ENCODE results near the gene LRRC40.

LRRC40 gene

DNA sequence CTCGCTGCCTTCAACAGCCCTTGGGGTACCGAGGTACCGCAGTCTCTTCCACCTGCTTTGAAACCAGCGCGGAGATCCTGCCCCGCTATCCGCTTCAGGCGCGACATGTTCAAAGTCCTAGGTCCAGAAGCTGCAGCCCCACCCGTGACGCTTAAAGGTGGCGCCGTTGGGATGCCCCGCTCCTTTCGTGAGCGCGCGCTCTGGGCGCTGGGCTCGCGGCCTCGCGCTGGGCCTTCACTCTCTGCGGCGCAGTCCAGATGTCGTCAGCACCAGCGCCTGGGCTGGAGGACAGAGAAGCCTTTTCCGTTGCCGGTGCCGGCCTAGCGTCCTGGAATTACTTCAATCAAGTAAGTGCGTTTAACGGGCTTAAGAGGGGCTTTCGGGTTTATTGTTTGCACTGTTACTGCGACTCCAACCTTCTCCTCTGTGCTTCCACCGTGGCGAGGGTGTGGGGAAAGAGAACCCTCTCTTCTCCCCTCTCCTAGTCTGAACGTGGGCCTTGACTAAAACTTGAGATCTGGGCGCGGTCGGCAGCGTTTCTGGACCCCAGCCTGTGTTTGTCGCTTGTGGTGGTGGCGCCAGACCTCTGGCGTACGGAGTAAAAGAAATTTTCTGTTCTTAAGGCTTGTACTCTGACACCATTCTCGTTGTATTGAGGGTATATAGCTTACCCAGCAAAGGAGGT, at the start of gene LRRC40:
Gene LRRC40 (minus strand): TSS at position 146 of the 685 bp plus-strand sequence. CDS start 39 bp downstream, at position 107.
- peak; percentile 96 for DNase-seq (ENCODE audit: low spot score)
- TF ChIP-seq, protein P1, sequence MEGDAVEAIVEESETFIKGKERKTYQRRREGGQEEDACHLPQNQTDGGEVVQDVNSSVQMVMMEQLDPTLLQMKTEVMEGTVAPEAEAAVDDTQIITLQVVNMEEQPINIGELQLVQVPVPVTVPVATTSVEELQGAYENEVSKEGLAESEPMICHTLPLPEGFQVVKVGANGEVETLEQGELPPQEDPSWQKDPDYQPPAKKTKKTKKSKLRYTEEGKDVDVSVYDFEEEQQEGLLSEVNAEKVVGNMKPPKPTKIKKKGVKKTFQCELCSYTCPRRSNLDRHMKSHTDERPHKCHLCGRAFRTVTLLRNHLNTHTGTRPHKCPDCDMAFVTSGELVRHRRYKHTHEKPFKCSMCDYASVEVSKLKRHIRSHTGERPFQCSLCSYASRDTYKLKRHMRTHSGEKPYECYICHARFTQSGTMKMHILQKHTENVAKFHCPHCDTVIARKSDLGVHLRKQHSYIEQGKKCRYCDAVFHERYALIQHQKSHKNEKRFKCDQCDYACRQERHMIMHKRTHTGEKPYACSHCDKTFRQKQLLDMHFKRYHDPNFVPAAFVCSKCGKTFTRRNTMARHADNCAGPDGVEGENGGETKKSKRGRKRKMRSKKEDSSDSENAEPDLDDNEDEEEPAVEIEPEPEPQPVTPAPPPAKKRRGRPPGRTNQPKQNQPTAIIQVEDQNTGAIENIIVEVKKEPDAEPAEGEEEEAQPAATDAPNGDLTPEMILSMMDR (IDR thresholded peaks at IDR 0.05) = no peak
- H3K4me3 ChIP-seq = peak within 1 kb of the TSS; percentile 70

DNA sequence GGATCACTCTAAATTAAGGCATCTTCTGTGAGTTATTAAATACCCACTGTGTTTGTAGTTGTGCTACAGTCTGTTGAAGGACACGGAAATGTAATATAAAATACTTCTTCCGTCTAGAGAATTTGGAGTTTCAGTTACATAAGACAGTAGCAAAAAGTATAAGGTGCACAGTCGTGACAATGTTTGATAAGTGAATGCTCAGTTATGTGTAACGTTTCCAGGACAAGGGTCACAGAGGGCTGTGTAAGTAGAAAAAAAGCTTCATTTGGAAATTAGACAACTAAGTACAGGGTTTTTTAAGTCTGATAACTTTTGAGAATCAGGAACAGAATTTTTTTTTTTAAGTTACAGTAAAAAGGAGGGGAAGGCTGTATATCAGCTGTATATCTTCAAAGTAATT, 43.4 kb upstream of the LRRC40 start:
- no peak for DNase-seq (ENCODE audit: low spot score)
- Histone ChIP-seq H3K27ac (no peak overlapping the region), H3K4me3 (no peak overlapping the region)
- TF ChIP-seq, protein P1 (IDR thresholded peaks at IDR 0.05) = no peak

More for the DNA sequence above, at the start of gene LRRC40:
- H3K27ac ChIP-seq = peak within 1 kb of the TSS; percentile 80 to 88

DNA sequence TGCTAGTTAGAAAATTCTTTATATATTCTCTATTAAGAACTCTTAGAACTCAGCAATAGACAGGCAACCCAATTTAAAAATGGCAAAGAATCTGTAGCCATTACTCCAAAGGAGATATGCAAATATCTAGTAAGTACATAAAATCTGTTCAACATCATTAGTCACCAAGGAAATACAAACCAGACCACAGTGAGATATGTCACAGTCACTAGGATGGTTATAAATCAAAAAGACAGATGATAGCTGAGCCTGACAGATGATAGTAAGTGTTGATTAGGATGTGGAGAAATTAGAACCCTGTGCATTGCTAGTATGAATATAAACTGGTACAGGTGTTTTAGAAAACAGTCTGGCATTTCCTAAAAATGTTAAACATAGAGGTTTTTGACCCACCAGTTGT, 42.4 kb upstream of the LRRC40 start:
- no peak overlapping the region for H3K4me3 ChIP-seq
- TF ChIP-seq, protein P1 (IDR thresholded peaks at IDR 0.05) = no peak

DNA sequence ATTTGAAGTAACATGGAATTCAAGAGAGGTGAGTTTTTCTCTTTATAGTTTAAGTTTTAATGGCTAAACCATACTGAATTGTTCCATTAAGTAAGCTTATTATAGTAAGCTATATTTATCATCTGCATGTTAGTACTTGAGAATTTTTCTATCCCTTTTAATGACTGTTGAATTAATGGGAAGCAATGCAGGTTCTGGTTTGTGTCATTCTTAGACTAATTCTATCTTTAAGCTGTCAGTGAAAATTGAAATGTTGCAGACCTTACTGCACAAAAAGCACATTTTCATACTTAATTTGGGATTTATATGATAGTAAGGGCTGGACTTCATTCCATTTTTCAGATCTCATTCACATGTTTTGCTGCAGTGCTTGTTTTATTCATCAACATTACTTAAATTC, 41.7 kb upstream of the LRRC40 start:
- Histone ChIP-seq H3K27ac (no peak overlapping the region), H3K4me3 (no peak overlapping the region)
- no peak for DNase-seq (ENCODE audit: low spot score)
- TF ChIP-seq, protein P1 (IDR thresholded peaks at IDR 0.05) = no peak

More for the DNA sequence above, 42.4 kb upstream of the LRRC40 start:
- DNase-seq (ENCODE audit: low spot score) = no peak
- H3K27ac ChIP-seq = no peak overlapping the region

DNA sequence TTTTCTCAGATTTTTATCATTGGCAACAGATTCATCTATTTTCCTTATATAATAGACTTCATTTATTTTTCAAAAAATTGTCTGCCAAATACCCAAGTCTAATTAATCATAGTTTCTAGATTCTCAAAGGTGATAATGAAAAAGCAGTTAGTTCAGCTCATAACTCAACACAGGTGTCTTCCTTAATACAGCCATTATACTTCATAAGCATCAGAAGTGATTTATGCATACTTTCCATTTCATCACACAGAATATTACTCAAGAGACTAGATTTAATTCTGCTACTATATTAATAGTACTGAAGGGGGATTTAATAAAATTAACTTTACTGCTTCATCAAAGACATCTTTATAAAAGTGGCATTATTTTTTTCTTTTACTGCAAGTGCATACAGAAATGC, 34.6 kb upstream of the LRRC40 start:
- no peak overlapping the region for H3K27ac ChIP-seq
- TF ChIP-seq, protein P1 (IDR thresholded peaks at IDR 0.05) = no peak
- DNase-seq (ENCODE audit: low spot score) = no peak

DNA sequence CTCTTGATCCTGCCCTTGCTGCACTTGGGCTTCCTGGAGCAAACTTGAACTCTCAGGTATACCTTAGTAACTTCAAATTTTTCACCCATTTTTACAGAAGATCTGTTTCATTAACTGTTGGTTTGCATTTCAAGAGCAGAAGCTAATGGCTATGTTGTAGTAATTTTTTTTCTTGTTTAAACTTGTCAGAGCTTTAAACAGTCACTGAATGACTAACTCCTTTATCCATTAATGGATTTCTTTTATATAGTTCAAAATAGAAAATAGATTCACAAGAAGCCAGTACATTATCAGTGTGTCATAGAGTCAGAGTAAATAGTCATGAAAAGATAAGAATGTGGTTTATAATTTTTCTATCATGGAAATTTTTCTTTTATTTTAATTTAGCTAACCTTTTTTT, 29.4 kb upstream of the LRRC40 start:
- H3K27ac ChIP-seq = no peak overlapping the region
- TF ChIP-seq, protein P1 (IDR thresholded peaks at IDR 0.05) = no peak
- DNase-seq (ENCODE audit: low spot score) = no peak
- no peak overlapping the region for H3K4me3 ChIP-seq

More for the DNA sequence above, 34.6 kb upstream of the LRRC40 start:
- H3K4me3 ChIP-seq = no peak overlapping the region

DNA sequence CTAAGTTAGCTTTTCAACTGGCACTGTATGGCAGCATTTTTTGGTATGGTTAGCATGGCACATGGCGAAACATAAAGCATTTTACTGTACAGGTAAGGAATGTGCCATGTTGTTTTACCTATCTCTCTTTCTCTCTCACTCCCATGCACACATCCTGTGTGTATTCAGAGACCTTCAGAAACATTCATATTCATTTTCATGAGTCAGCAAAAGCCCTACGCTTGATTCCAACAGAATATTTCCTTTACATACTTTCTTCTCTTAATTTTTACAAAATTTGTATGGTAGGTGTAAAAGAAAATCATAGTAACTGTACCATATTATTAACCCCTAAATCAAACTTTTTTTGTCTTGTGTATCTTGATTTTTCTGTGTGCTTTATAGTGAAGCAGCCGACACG, 26.1 kb upstream of the LRRC40 start:
- Histone ChIP-seq H3K27ac (no peak overlapping the region), H3K4me3 (no peak overlapping the region)
- TF ChIP-seq, protein P1 (IDR thresholded peaks at IDR 0.05) = no peak
- DNase-seq (ENCODE audit: low spot score) = no peak
